Measurements from ENCODE around the gene ZNF660. TPM values are rescaled to one million over a fixed set of nuclear protein-coding genes. Genes with fewer than 3 reads are reported as not detected.
"Not testable (repeated sequence)": the region's sequence is repeated elsewhere in the genome, so short reads cannot be mapped to it uniquely, and the experiment has no call there.

ZNF660 gene
- total RNA-seq, 4 donors from 2014 or later: 0.13 to 0.45 (median 0.17) TPM

- DNase-seq (ENCODE audit: low spot score in 2 of 2): no peak
- TF ChIP-seq CTCF (IDR thresholded peaks at IDR 0.05) (no peak), POLR2A (IDR thresholded peaks at IDR 0.05) (no peak)
- 95 to 96% methylated on average over 8 to 9 of the region's 9 CpGs for WGBS, 2 donors
These were observed 27.7 kb upstream of the ZNF660 start for GRCh38 chr3:44557074-44557473.

GRCh38 chr3:44561076-44561475 is 23.7 kb upstream of the ZNF660 start:
- TF ChIP-seq CTCF (IDR thresholded peaks at IDR 0.05) (no peak), POLR2A (IDR thresholded peaks at IDR 0.05) (no peak)
- H3K4me3 ChIP-seq (ENCODE audit: low read depth, poor library complexity, severe bottlenecking): no peak overlapping the region
- WGBS, 2 donors: 91 to 93% methylated on average over 1 of the region's 1 CpG
- DNase-seq (ENCODE audit: low spot score in 2 of 2): no peak
- intact Hi-C loops (cut with DNase I; ENCODE audit: low total_unique reads): no loop called here

More at GRCh38 chr3:44557074-44557473, 27.7 kb upstream of the ZNF660 start:
- intact Hi-C loops (cut with DNase I; ENCODE audit: low total_unique reads): no loop called here
- no peak overlapping the region for H3K4me3 ChIP-seq (ENCODE audit: low read depth, poor library complexity, severe bottlenecking)

- intact Hi-C loops (cut with DNase I; ENCODE audit: low total_unique reads): no loop called here
- 92 to 93% methylated on average over 3 of the region's 3 CpGs for WGBS, 2 donors
- no peak for DNase-seq (ENCODE audit: low spot score in 2 of 2)
- no peak for TF ChIP-seq CTCF (IDR thresholded peaks at IDR 0.05)
- TF ChIP-seq POLR2A (IDR thresholded peaks at IDR 0.05): no peak
- H3K4me3 ChIP-seq (ENCODE audit: low read depth, poor library complexity, severe bottlenecking): no peak overlapping the region
These were observed 22.6 kb upstream of the ZNF660 start for GRCh38 chr3:44562147-44562546.

- intact Hi-C loops (cut with DNase I; ENCODE audit: low total_unique reads): no loop called here
- WGBS, 2 donors: 92 to 97% methylated on average over 1 of the region's 1 CpG
- no peak for TF ChIP-seq POLR2A (IDR thresholded peaks at IDR 0.05)
- TF ChIP-seq CTCF (IDR thresholded peaks at IDR 0.05): no peak
- DNase-seq (ENCODE audit: low spot score in 2 of 2): no peak
- no peak overlapping the region for H3K4me3 ChIP-seq (ENCODE audit: low read depth, poor library complexity, severe bottlenecking)
These were observed 16.2 kb upstream of the ZNF660 start for GRCh38 chr3:44568561-44568960.

GRCh38 chr3:44571024-44571423 is 13.7 kb upstream of the ZNF660 start:
- WGBS, 2 donors: 91 to 96% methylated on average over 4 of the region's 4 CpGs
- TF ChIP-seq POLR2A (IDR thresholded peaks at IDR 0.05): no peak
- no peak for TF ChIP-seq CTCF (IDR thresholded peaks at IDR 0.05)
- intact Hi-C loops (cut with DNase I; ENCODE audit: low total_unique reads): no loop called here
- no peak for DNase-seq (ENCODE audit: low spot score in 2 of 2)
- H3K4me3 ChIP-seq (ENCODE audit: low read depth, poor library complexity, severe bottlenecking): no peak overlapping the region

GRCh38 chr3:44576613-44577012 is 8.2 kb upstream of the ZNF660 start:
- no peak for TF ChIP-seq CTCF (IDR thresholded peaks at IDR 0.05)
- no peak for TF ChIP-seq POLR2A (IDR thresholded peaks at IDR 0.05)
- intact Hi-C loops (cut with DNase I; ENCODE audit: low total_unique reads): no loop called here
- no peak overlapping the region for H3K4me3 ChIP-seq (ENCODE audit: low read depth, poor library complexity, severe bottlenecking)
- no peak for DNase-seq (ENCODE audit: low spot score in 2 of 2)

- H3K4me3 ChIP-seq (ENCODE audit: low read depth, poor library complexity, severe bottlenecking); intact Hi-C loops (cut with DNase I; ENCODE audit: low total_unique reads); DNase-seq (ENCODE audit: low spot score in 2 of 2): not testable (repeated sequence)
- WGBS, 2 donors: 90 to 92% methylated on average over 11 of the region's 11 CpGs
These were observed 7.3 kb upstream of the ZNF660 start for GRCh38 chr3:44577354-44577952.

GRCh38 chr3:44578316-44578715 is 6.4 kb upstream of the ZNF660 start:
- WGBS, 2 donors: 98 to 99% methylated on average over 19 to 22 of the region's 22 CpGs

More at GRCh38 chr3:44578316-44578715, 6.4 kb upstream of the ZNF660 start:
- DNase-seq (ENCODE audit: low spot score in 2 of 2); intact Hi-C loops (cut with DNase I; ENCODE audit: low total_unique reads); H3K4me3 ChIP-seq (ENCODE audit: low read depth, poor library complexity, severe bottlenecking): not testable (repeated sequence)
